ENCODE measurements around the gene DGKA. TPM values are rescaled to one million over a fixed set of nuclear protein-coding genes. Genes with fewer than 3 reads are reported as not detected.

DGKA gene
- total RNA-seq, 1 donor from 2014 or later, result 48.6 TPM

GRCh38 chr12:55957106-55957859 lies 26.3 kb downstream of the DGKA start:
- intact Hi-C loops (cut with DNase I), result no loop called here
- no peaks in the 10 kb centered on the region for H3K4me1 ChIP-seq
- no peak overlapping the region for H3K27ac ChIP-seq
- peaks cover 13 to 20% of the 10 kb centered on the region in 2 donors for H3K36me3 ChIP-seq
- no peaks in the 10 kb centered on the region for H3K9me3 ChIP-seq
- no peak for DNase-seq (ENCODE audit: low spot score in 2 of 2)
- H3K27me3 ChIP-seq, result no peaks in the 10 kb centered on the region
- TF ChIP-seq CTCF (IDR thresholded peaks at IDR 0.05), result no peak
- no peak overlapping the region for H3K4me3 ChIP-seq

DNA sequence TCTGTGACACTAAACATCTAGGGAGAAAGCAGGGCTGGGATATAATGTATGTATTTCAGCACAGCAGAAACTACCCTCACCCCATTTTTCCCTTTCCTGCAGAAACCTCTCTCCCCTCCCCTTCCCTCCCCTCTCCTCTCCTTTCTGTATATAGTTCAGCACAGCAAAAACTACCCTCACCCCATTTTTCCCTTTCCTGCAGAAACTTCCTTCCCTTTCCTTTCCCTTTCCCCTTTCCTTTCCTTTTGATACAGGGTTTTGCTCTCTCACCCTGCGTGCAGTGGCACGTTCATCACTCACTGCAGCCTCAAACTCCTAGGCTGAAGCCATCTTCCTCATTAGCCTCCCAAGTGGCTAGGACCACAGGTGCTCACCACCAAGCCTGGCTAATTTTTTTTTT lies 32.8 kb downstream of the DGKA start:
- Histone ChIP-seq H3K4me3 (no peak overlapping the region), H3K4me1 (peaks cover 0 to 9% of the 10 kb centered on the region in 2 donors), H3K27me3 (no peaks in the 10 kb centered on the region), H3K36me3 (no peaks in the 10 kb centered on the region), H3K27ac (no peak overlapping the region), H3K9me3 (no peaks in the 10 kb centered on the region)
- intact Hi-C loops (cut with DNase I), result no loop called here
- DNase-seq (ENCODE audit: low spot score in 2 of 2), result no peak
- TF ChIP-seq CTCF (IDR thresholded peaks at IDR 0.05), result no peak

GRCh38 chr12:55965240-55965639 lies 34.3 kb downstream of the DGKA start:
- no peaks in the 10 kb centered on the region for H3K36me3 ChIP-seq
- intact Hi-C loops (cut with DNase I), result no loop called here
- no peaks in the 10 kb centered on the region for H3K27me3 ChIP-seq
- H3K4me3 ChIP-seq, result no peak overlapping the region
- peaks cover 0 to 9% of the 10 kb centered on the region in 2 donors for H3K4me1 ChIP-seq
- DNase-seq (ENCODE audit: low spot score in 2 of 2), result no peak
- H3K9me3 ChIP-seq, result no peaks in the 10 kb centered on the region
- TF ChIP-seq CTCF (IDR thresholded peaks at IDR 0.05), result no peak
- no peak overlapping the region for H3K27ac ChIP-seq

DNA sequence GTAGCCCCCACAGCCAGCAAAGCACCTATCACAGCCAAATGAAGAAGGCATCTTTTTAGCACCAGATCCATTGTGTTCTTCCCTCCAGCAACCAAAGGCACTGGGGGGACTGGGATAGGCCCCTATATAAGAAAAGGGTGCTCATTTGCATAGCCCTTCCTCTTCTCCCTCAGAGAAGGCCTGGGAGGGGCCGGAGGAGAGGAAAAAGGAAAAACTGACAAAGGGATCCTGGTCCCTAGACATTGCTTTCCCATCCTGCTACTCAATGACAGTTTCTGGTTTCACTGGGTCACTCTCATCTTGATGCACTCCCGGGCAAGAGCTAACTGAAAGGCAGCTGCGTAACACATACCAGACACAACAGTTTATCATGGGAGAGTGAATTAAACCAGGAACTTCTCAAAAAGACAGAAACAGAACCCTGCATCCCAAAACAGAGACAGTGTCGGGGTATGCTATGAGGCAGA lies 35.0 kb downstream of the DGKA start, which contains the start of gene PMEL:
Gene PMEL, minus strand, starts transcription at position 102 of the 467 bp plus-strand sequence. Its CDS starts 31 bp downstream, at position 71.
- Histone ChIP-seq H3K27me3 (no peaks in the 10 kb centered on the region), H3K9me3 (no peaks in the 10 kb centered on the region), H3K4me3 (peak within 1 kb of the TSS; percentile 92), H3K36me3 (no peaks in the 10 kb centered on the region), H3K27ac (peak within 1 kb of the TSS; percentile 83 to 93), H3K4me1 (peaks cover 0 to 9% of the 10 kb centered on the region in 2 donors)
- TF ChIP-seq CTCF (IDR thresholded peaks at IDR 0.05), result no peak
- DNase-seq (ENCODE audit: low spot score in 2 of 2), result no peak
- intact Hi-C loops (cut with DNase I), result loop anchor here (2.0 kb wide), 1 partner anchor 35 kb away; the partner anchor contains the start of gene DGKA

- intact Hi-C loops (cut with DNase I), result loop anchor here (2.0 kb wide), 1 partner anchor 36 kb away; the partner anchor contains the start of gene DGKA
These were observed 35.7 kb downstream of the DGKA start, which contains the start of gene CDK2 for GRCh38 chr12:55966408-55967281. TSS of gene CDK2 (plus strand) at chr12:55966830. CDS start at chr12:55967009, 179 bp downstream.

More at GRCh38 chr12:55966408-55967281, 35.7 kb downstream of the DGKA start, which contains the start of gene CDK2:
- Histone ChIP-seq H3K4me1 (peaks cover 0 to 9% of the 10 kb centered on the region in 2 donors), H3K4me3 (peak within 1 kb of the TSS; percentile 92), H3K9me3 (no peaks in the 10 kb centered on the region), H3K27me3 (no peaks in the 10 kb centered on the region), H3K36me3 (no peaks in the 10 kb centered on the region), H3K27ac (peak within 1 kb of the TSS; percentile 83 to 93)
- DNase-seq (ENCODE audit: low spot score in 2 of 2), result peak; percentile 74 to 97
- TF ChIP-seq CTCF (IDR thresholded peaks at IDR 0.05), result no peak

Data from ascending aorta (tissue), 2 donors.